HFFc6 (cell line): ENCODE results near the gene ZRANB1. TPM values are rescaled to one million over a fixed set of nuclear protein-coding genes. Genes with fewer than 3 reads are reported as not detected.

ENCODE experiments used
- DNase-seq: peaks from one replicate; pipeline ENCODE4 v3.0.0-alpha.2; 2018
- H3K27ac Mint-ChIP-seq: 2 replicates; pipeline ENCODE4 v1.8.0; 2020; ENCODE audit warnings: mild to moderate bottlenecking, mixed read lengths
- H3K27me3 Mint-ChIP-seq: 2 replicates; pipeline ENCODE4 v1.8.0; 2021; ENCODE audit warnings: mild to moderate bottlenecking, moderate library complexity, mixed read lengths; ENCODE audit not compliant: insufficient read depth
- H3K36me3 Mint-ChIP-seq: 2 replicates; pipeline ENCODE4 v1.8.0; 2021; ENCODE audit warnings: low read depth, mixed read lengths
- H3K4me1 Mint-ChIP-seq: 2 replicates; pipeline ENCODE4 v1.8.0; 2020; ENCODE audit warnings: low read depth, mixed read lengths
- H3K4me3 Mint-ChIP-seq: 2 replicates; pipeline ENCODE4 v1.8.0; 2020; ENCODE audit warnings: mild to moderate bottlenecking, moderate library complexity, mixed read lengths
- H3K9me3 Mint-ChIP-seq: 2 replicates; pipeline ENCODE4 v1.8.0; 2020; ENCODE audit warnings: mild to moderate bottlenecking, mixed read lengths
- CTCF ChIP-seq: fragments of 200-600 bp; sonication (generic); IDR thresholded peaks from 2 replicates; pipeline ENCODE4 v1.5.0; 2021; ENCODE audit warnings: antibody characterized with exemption, mild to moderate bottlenecking
- total RNA-seq, 6 experiments: library from RNA; stranded (reverse); fragmentation: NEBNext Ultra II Directional; extraction: Animal tissue kit (Norgen Biotek cat#: 25700); gene quantifications; 2 replicates in 1 of 6; 3 replicates in 5 of 6; pipeline ENCODE4 v1.2.3, GENCODE V29; 2021

Gene ZRANB1
- total RNA-seq, 6 experiments from 2014 or later = 11.8 to 13.6 (median 12.6) TPM

- Mint-ChIP-seq H3K36me3 (peaks cover 9% of the 10 kb centered on the region; the same call in 1 of the 2 replicates), H3K27me3 (no peaks in the 10 kb centered on the region; the same call in 1 of the 2 replicates), H3K9me3 (no peaks in the 10 kb centered on the region), H3K27ac (no peak overlapping the region; the same call in 1 of the 2 replicates), H3K4me1 (peaks cover 38% of the 10 kb centered on the region), H3K4me3 (no peak overlapping the region)
- DNase-seq = no peak
- no peak for TF ChIP-seq CTCF
Observed at GRCh38 chr10:124923684-124924083, 18.2 kb upstream of the ZRANB1 start.

GRCh38 chr10:124926548-124926947, 15.4 kb upstream of the ZRANB1 start:
- Mint-ChIP-seq H3K9me3 (no peaks in the 10 kb centered on the region), H3K27ac (no peak overlapping the region), H3K4me1 (peaks cover 19% of the 10 kb centered on the region), H3K36me3 (peaks cover 9% of the 10 kb centered on the region; the same call in 1 of the 2 replicates), H3K4me3 (no peak overlapping the region), H3K27me3 (no peaks in the 10 kb centered on the region; the same call in 1 of the 2 replicates)
- no peak for TF ChIP-seq CTCF
- no peak for DNase-seq

- TF ChIP-seq CTCF = no peak
- Mint-ChIP-seq H3K9me3 (no peaks in the 10 kb centered on the region), H3K4me3 (no peak overlapping the region), H3K27ac (no peak overlapping the region), H3K4me1 (peaks cover 19% of the 10 kb centered on the region), H3K36me3 (peaks cover 14% of the 10 kb centered on the region; the same call in 1 of the 2 replicates), H3K27me3 (no peaks in the 10 kb centered on the region)
- DNase-seq = no peak
Observed at GRCh38 chr10:124928087-124928486, 13.8 kb upstream of the ZRANB1 start.

- Mint-ChIP-seq H3K27ac (no peak overlapping the region), H3K27me3 (no peaks in the 10 kb centered on the region), H3K4me3 (no peak overlapping the region), H3K36me3 (peaks cover 14% of the 10 kb centered on the region; the same call in 1 of the 2 replicates), H3K4me1 (peaks cover 20% of the 10 kb centered on the region), H3K9me3 (no peaks in the 10 kb centered on the region)
- no peak for DNase-seq
- TF ChIP-seq CTCF = no peak
Observed at GRCh38 chr10:124928545-124928944, 13.4 kb upstream of the ZRANB1 start.

- Mint-ChIP-seq H3K4me3 (no peak overlapping the region), H3K27me3 (no peaks in the 10 kb centered on the region), H3K27ac (peak overlapping the region; percentile 22), H3K4me1 (peaks cover 31% of the 10 kb centered on the region), H3K9me3 (no peaks in the 10 kb centered on the region), H3K36me3 (peaks cover 5% of the 10 kb centered on the region; the same call in 1 of the 2 replicates)
- DNase-seq = peak; percentile 30
- TF ChIP-seq CTCF = no peak
Observed at GRCh38 chr10:124935946-124936345, 6.0 kb upstream of the ZRANB1 start.

- Mint-ChIP-seq H3K9me3 (no peaks in the 10 kb centered on the region), H3K4me3 (no peak overlapping the region), H3K27me3 (no peaks in the 10 kb centered on the region), H3K36me3 (peaks cover 3% of the 10 kb centered on the region; the same call in 1 of the 2 replicates), H3K4me1 (peaks cover 32% of the 10 kb centered on the region), H3K27ac (no peak overlapping the region)
- no peak for DNase-seq
- TF ChIP-seq CTCF = no peak
Observed at GRCh38 chr10:124936813-124937212, 5.1 kb upstream of the ZRANB1 start.
